ENCODE data around the gene CDKAL1.

- TF ChIP-seq TAF1 (IDR thresholded peaks at IDR 0.05; ENCODE audit: borderline replicate concordance, insufficient read depth, low read length), result no peak
- TF ChIP-seq POLR2AphosphoS5 (IDR thresholded peaks at IDR 0.05; ENCODE audit: low read depth, low read length), result no peak
- no peak for TF ChIP-seq REST (IDR thresholded peaks at IDR 0.05; ENCODE audit: insufficient read depth in 1 of 2, low read depth in 2 of 2, low read length in 2 of 2)
These were observed 659.7 kb downstream of the CDKAL1 start for GRCh38 chr6:21193790-21194475.
